GM23338 (cell line): ENCODE measurements around the gene BPTF.

Experiments used
- CTCF ChIP-seq, 2 experiments: fragments of 200-600 bp in 1 of 2; sonication (generic) in 1 of 2; conservative IDR thresholded peaks; 2 replicates each; pipeline versions ENCODE4 v1.5.1 to v1.6.1; 2016 to 2017; ENCODE audit warnings: antibody characterized with exemption in 2 of 2, low read depth in 2 of 2, mild to moderate bottlenecking in 2 of 2, moderate library complexity in 1 of 2
- EZH2phosphoT487 ChIP-seq: fragments of 200-600 bp; sonication (generic); IDR thresholded peaks from one replicate; pipeline ENCODE4 v1.8.1; 2018; ENCODE audit warnings: antibody characterized with exemption; ENCODE audit not compliant: unreplicated experiment
- NANOG ChIP-seq: IDR thresholded peaks from 2 replicates; pipeline ENCODE4 v1.6.1; 2016; ENCODE audit warnings: antibody characterized with exemption, borderline replicate concordance
- POLR2AphosphoS5 ChIP-seq: IDR thresholded peaks from 2 replicates; pipeline ENCODE4 v1.6.1; 2016; ENCODE audit warnings: antibody characterized with exemption, low read depth
- TF ChIP-seq, protein P1 (sequence below): IDR thresholded peaks from one replicate; pipeline ENCODE4 v1.6.1; 2018; ENCODE audit warnings: antibody characterized with exemption; ENCODE audit not compliant: unreplicated experiment

GRCh38 chr17:68019675-68020408 is 194.5 kb downstream of the BPTF start:
- TF ChIP-seq CTCF (conservative IDR thresholded peaks at IDR 0.05; ENCODE audit: low read depth in 2 of 2) = peak; percentile 22 to 24; a peak in 3 of 4 replicates
- TF ChIP-seq NANOG = peak; percentile 45; the same call in 1 of the 2 replicates
- TF ChIP-seq POLR2AphosphoS5 = peak; percentile 85
- TF ChIP-seq EZH2phosphoT487 = no peak
- TF ChIP-seq, protein P1, sequence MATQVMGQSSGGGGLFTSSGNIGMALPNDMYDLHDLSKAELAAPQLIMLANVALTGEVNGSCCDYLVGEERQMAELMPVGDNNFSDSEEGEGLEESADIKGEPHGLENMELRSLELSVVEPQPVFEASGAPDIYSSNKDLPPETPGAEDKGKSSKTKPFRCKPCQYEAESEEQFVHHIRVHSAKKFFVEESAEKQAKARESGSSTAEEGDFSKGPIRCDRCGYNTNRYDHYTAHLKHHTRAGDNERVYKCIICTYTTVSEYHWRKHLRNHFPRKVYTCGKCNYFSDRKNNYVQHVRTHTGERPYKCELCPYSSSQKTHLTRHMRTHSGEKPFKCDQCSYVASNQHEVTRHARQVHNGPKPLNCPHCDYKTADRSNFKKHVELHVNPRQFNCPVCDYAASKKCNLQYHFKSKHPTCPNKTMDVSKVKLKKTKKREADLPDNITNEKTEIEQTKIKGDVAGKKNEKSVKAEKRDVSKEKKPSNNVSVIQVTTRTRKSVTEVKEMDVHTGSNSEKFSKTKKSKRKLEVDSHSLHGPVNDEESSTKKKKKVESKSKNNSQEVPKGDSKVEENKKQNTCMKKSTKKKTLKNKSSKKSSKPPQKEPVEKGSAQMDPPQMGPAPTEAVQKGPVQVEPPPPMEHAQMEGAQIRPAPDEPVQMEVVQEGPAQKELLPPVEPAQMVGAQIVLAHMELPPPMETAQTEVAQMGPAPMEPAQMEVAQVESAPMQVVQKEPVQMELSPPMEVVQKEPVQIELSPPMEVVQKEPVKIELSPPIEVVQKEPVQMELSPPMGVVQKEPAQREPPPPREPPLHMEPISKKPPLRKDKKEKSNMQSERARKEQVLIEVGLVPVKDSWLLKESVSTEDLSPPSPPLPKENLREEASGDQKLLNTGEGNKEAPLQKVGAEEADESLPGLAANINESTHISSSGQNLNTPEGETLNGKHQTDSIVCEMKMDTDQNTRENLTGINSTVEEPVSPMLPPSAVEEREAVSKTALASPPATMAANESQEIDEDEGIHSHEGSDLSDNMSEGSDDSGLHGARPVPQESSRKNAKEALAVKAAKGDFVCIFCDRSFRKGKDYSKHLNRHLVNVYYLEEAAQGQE = no peak
